Activated naive CD8-positive, alpha-beta T cell treated with anti-CD3 and anti-CD28 coated beads, Interleukin-2, amount 50 U/mL, for 24 hours (primary cell): ENCODE measurements around the gene CFAP20DC.

Source experiments
- ATAC-seq: fragments of 150-1000 bp; cut with Tn5 transposase; one replicate; pipeline ENCODE4 v1.10.0; 2021
- DNase-seq: peaks from one replicate; pipeline ENCODE4 v3.0.0; 2021
- H3K27ac Mint-ChIP-seq: one replicate; pipeline ENCODE4 v1.8.0; 2021; ENCODE audit warnings: mild to moderate bottlenecking, mixed read lengths
- H3K27me3 Mint-ChIP-seq: one replicate; pipeline ENCODE4 v1.8.0; 2021; ENCODE audit warnings: mixed read lengths
- H3K36me3 Mint-ChIP-seq: one replicate; pipeline ENCODE4 v1.8.0; 2021; ENCODE audit warnings: low read depth, mixed read lengths
- H3K4me1 Mint-ChIP-seq: one replicate; pipeline ENCODE4 v1.8.0; 2021; ENCODE audit warnings: mixed read lengths
- H3K4me3 Mint-ChIP-seq: one replicate; pipeline ENCODE4 v1.8.0; 2021; ENCODE audit warnings: mild to moderate bottlenecking, moderate library complexity, mixed read lengths
- H3K9me3 Mint-ChIP-seq: one replicate; pipeline ENCODE4 v1.8.0; 2021; ENCODE audit warnings: mixed read lengths

CFAP20DC gene

DNA sequence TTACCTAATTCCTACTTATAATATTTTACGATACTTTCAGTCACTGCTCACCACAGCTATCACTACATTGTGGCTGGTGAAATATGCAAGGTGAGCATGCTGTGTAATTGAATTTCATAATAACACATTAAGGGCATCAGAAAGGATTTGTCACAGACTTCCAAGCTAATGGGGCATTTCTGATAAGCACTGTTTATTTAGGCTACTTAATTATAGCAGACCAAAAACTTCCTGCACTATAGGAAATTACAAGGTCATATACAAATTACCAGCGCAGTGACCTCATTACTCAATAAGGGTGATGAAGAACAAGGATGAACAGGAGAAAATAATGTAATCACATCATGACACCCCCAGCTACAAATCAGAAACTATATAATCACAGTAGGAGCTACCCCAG is 294.7 kb downstream of the CFAP20DC start:
- no peak for ATAC-seq
- no peaks in the 10 kb centered on the region for H3K4me1 Mint-ChIP-seq
- no peaks in the 10 kb centered on the region for H3K9me3 Mint-ChIP-seq
- H3K27me3 Mint-ChIP-seq = no peaks in the 10 kb centered on the region
- no peak overlapping the region for H3K27ac Mint-ChIP-seq
- no peak for DNase-seq
- no peaks in the 10 kb centered on the region for H3K36me3 Mint-ChIP-seq
- no peak overlapping the region for H3K4me3 Mint-ChIP-seq

DNA sequence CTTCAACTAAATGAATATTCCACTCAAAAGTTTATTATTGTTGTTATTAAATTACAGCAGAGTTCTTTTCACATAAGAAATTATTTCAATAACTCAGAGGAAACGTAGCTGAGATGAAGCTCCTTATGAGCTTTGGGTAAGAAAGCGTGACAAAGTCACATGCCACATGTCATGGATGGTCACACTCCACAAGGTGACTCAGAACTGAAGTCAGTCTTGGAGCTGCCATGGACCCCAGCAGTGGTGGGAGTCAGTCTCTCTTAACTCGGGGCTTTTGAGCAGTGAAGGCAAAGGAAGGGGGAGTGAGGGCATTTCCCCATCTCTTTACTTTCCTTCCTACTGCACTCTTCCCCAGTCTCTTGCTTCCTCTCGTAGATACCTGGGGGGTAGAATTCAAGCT is 295.8 kb downstream of the CFAP20DC start:
- H3K9me3 Mint-ChIP-seq = no peaks in the 10 kb centered on the region
- H3K27me3 Mint-ChIP-seq = no peaks in the 10 kb centered on the region
- no peak for ATAC-seq

DNA sequence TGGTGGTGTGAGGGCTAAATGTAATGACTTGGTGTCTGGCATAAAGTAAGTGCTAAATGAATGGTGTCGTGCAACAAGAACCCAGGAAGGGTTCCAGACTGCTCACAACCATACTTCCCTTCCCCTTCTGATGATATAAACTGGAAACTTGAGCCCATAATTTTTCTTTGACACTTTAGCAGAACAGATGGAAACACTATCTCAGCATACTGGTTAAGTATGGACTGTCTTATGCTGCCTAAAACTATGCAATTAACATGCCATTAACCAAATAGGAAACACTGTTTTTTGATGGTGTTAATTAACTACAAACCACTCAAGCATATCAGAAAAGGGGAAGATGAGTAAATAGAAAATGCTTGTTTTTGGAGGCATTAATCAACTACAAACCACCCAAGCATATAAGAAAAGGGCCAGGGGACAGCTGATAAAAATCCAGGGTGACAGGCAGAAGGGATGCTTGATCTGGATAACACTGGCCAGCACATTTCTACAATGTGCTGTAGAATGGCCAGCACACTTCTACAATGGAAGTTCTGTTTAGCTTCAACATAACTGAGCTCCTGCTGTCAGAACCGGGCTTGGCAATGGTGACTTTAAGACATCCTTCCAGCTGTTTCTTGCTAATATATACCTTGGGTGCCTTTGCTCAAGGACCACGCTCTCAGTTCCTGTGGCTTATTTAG is 297.8 kb downstream of the CFAP20DC start:
- Mint-ChIP-seq H3K9me3 (no peaks in the 10 kb centered on the region), H3K27ac (no peak overlapping the region), H3K36me3 (no peaks in the 10 kb centered on the region), H3K27me3 (peaks cover 3% of the 10 kb centered on the region), H3K4me1 (no peaks in the 10 kb centered on the region), H3K4me3 (no peak overlapping the region)
- no peak for ATAC-seq
- no peak for DNase-seq

More for the DNA sequence above, 295.8 kb downstream of the CFAP20DC start:
- Mint-ChIP-seq H3K4me3 (no peak overlapping the region), H3K4me1 (no peaks in the 10 kb centered on the region), H3K36me3 (no peaks in the 10 kb centered on the region), H3K27ac (no peak overlapping the region)
- no peak for DNase-seq

DNA sequence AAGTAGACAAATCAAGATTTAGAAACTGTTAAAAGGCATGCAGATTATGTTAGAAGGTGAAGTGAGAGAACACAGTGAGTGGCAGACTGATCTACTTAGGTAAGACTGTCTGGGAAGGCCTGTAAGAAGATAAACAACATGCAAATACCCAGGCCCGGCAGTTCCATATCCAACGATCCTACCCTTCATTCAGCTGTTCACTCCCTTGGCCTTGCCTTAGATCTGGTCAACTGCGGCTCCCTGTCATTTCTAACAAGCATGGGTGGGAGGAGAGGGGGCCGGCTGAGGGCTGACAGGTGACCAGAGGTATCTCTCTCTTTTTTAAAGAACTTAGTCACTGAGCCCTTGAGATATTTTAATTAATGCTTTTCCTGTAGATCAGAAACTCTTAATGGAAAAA is 298.6 kb downstream of the CFAP20DC start:
- Mint-ChIP-seq H3K4me1 (no peaks in the 10 kb centered on the region), H3K36me3 (no peaks in the 10 kb centered on the region), H3K27me3 (peaks cover 3% of the 10 kb centered on the region), H3K4me3 (no peak overlapping the region), H3K27ac (no peak overlapping the region), H3K9me3 (no peaks in the 10 kb centered on the region)
- DNase-seq (no peak), ATAC-seq (no peak)

- Mint-ChIP-seq H3K4me1 (no peaks in the 10 kb centered on the region), H3K36me3 (no peaks in the 10 kb centered on the region), H3K27me3 (peaks cover 3% of the 10 kb centered on the region), H3K27ac (no peak overlapping the region), H3K9me3 (no peaks in the 10 kb centered on the region), H3K4me3 (no peak overlapping the region)
- ATAC-seq (no peak), DNase-seq (no peak)
These were observed 299.9 kb downstream of the CFAP20DC start for GRCh38 chr3:58749948-58750347.

- no peak for ATAC-seq
- Mint-ChIP-seq H3K36me3 (no peaks in the 10 kb centered on the region), H3K27me3 (peaks cover 3% of the 10 kb centered on the region), H3K9me3 (no peaks in the 10 kb centered on the region), H3K27ac (no peak overlapping the region), H3K4me3 (no peak overlapping the region), H3K4me1 (no peaks in the 10 kb centered on the region)
- DNase-seq = no peak
These were observed 301.8 kb downstream of the CFAP20DC start for GRCh38 chr3:58748024-58748423.

DNA sequence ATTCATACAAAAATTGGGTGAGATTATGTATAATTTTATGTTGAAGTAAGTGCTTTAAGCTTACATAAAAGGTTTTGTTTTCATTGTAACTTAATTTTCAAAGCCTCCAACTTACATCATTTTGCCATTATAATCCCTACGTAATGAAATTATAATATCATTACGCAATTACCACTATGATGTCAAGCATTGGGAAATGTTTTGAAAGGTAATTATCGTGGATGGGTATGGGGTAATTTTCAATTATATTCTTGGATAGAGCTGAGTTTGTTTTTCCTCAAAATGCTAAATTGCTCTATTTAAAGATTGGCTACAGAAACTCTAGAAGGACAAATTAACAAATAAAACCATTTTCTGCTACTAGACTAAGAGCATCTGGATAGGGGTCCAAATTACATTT is 303.1 kb downstream of the CFAP20DC start:
- ATAC-seq (no peak), DNase-seq (no peak)
- H3K4me3 Mint-ChIP-seq = no peak overlapping the region
- H3K9me3 Mint-ChIP-seq = no peaks in the 10 kb centered on the region
- H3K27ac Mint-ChIP-seq = no peak overlapping the region
- H3K4me1 Mint-ChIP-seq = no peaks in the 10 kb centered on the region
- H3K27me3 Mint-ChIP-seq = peaks cover 4% of the 10 kb centered on the region
- no peaks in the 10 kb centered on the region for H3K36me3 Mint-ChIP-seq

DNA sequence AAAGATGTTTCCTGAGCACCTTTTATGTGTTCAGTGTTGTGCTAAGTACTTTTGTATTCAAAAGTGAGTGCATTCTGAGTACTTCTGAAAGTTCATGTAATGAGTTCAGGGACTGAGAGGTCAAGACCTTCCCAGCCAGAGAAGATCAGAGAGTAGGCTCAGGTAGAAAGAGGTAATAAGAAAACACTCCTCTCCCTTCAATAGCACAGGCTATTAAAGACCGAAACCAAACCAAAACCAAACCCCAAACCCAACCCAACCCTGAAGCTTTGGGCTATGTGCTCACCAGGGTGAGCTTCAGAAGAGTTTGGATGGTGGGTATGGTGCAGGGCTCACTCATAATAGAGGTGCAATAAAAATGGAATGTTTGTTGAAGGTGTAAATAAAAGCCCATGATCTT is 306.5 kb downstream of the CFAP20DC start:
- Mint-ChIP-seq H3K27me3 (peaks cover 10% of the 10 kb centered on the region), H3K4me1 (no peaks in the 10 kb centered on the region), H3K9me3 (no peaks in the 10 kb centered on the region), H3K4me3 (no peak overlapping the region), H3K27ac (no peak overlapping the region), H3K36me3 (no peaks in the 10 kb centered on the region)
- DNase-seq = no peak
- ATAC-seq = no peak

DNA sequence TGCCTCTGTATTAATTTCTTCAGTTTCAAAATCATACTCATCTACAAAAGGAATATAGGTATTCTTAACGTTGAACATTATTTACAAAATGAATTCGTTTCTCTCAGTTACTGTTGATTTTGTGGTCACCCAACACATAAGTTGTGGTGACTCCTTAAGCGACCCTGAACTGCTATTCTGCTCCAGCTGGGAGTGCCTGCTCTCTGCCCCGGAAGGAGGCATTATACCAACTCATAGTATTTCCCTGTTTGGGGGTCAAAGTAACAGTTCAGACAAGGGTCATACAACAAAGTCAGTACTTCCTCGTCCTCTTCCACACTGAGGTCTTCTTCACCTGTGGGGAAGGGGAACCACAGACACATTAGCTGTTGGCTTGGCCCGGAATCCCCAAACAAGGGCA is 307.6 kb downstream of the CFAP20DC start:
- no peaks in the 10 kb centered on the region for H3K36me3 Mint-ChIP-seq
- no peak overlapping the region for H3K4me3 Mint-ChIP-seq
- H3K4me1 Mint-ChIP-seq = no peaks in the 10 kb centered on the region
- peaks cover 8% of the 10 kb centered on the region for H3K27me3 Mint-ChIP-seq
- no peak for ATAC-seq
- no peak overlapping the region for H3K27ac Mint-ChIP-seq
- no peak for DNase-seq
- no peaks in the 10 kb centered on the region for H3K9me3 Mint-ChIP-seq

DNA sequence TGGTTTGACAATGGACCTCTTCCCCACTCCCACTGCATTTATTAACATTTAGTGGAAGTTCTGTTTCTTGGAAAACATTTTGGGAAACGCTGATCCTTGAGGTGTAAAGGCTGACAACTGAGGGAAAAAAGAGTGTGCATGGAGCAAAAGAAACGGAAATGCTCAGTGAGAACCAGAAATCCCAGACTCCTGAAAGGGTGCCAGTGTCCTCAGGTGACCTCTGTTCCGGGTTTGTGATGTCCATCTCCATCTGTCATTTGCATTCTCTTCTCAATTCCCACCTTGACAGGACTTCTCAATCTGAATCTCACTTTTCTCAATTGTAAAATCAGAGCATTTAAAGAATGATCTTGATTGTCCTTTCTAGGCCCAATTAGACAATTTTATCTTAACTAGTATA is 312.2 kb downstream of the CFAP20DC start:
- no peaks in the 10 kb centered on the region for H3K4me1 Mint-ChIP-seq
- no peak for ATAC-seq
- no peak overlapping the region for H3K4me3 Mint-ChIP-seq
- DNase-seq = no peak
- no peaks in the 10 kb centered on the region for H3K9me3 Mint-ChIP-seq
- peaks cover 8% of the 10 kb centered on the region for H3K27me3 Mint-ChIP-seq
- H3K36me3 Mint-ChIP-seq = no peaks in the 10 kb centered on the region
- H3K27ac Mint-ChIP-seq = no peak overlapping the region

- Mint-ChIP-seq H3K4me1 (no peaks in the 10 kb centered on the region), H3K27me3 (no peaks in the 10 kb centered on the region), H3K27ac (no peak overlapping the region), H3K9me3 (no peaks in the 10 kb centered on the region), H3K36me3 (no peaks in the 10 kb centered on the region), H3K4me3 (no peak overlapping the region)
- DNase-seq = no peak
- no peak for ATAC-seq
These were observed 318.2 kb downstream of the CFAP20DC start for GRCh38 chr3:58731673-58732072.

DNA sequence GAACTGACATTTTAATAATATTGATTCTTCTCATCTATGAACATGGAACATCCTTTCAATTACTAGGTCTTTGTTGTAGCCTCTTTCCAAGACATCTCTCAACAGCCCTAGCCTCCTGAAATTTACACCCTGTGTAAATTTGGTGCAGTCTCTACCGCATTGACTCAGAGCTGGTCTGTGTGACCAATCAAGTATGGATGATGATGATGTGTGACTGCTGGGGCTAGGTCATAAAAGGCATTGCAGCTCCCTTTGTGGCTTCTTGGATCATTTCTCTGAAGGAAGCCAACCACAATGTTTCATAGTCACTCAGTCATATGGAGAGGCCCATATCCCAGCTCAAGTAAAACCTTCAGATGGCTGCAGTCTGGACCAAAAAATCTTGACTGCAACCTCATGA is 321.1 kb downstream of the CFAP20DC start:
- no peak for DNase-seq
- Mint-ChIP-seq H3K27me3 (no peaks in the 10 kb centered on the region), H3K27ac (no peak overlapping the region), H3K9me3 (no peaks in the 10 kb centered on the region), H3K4me1 (no peaks in the 10 kb centered on the region), H3K4me3 (no peak overlapping the region), H3K36me3 (no peaks in the 10 kb centered on the region)
- ATAC-seq = no peak

DNA sequence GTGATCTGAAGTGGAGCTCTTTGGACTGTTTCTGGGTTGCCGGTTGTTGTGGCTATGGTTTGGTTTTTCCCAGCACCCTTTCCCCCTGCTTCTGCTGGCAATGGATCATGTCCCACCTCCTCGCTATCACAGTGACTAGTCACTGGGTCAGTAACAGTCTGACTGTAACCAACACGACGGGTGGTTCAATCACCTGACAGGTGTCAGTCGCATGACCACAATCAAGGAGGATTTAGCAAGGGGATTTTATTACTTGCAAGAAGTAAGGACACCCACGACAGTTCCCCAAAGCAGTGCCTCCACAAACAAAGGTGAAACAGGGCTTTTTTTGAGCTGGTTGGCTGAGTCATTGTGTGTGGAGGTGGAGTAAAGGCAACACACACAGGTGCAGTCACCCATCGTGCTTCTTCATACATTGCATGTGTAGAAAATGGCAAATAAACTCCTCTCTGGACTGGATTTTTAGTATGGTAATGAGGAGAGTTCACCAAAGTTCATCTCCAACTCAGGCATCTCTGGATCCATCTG is 324.4 kb downstream of the CFAP20DC start:
- no peak for DNase-seq
- H3K27me3 Mint-ChIP-seq = no peaks in the 10 kb centered on the region
- no peaks in the 10 kb centered on the region for H3K36me3 Mint-ChIP-seq
- H3K4me1 Mint-ChIP-seq = no peaks in the 10 kb centered on the region
- ATAC-seq = no peak
- H3K9me3 Mint-ChIP-seq = no peaks in the 10 kb centered on the region
- no peak overlapping the region for H3K27ac Mint-ChIP-seq
- no peak overlapping the region for H3K4me3 Mint-ChIP-seq

GRCh38 chr3:58724336-58724735 is 325.5 kb downstream of the CFAP20DC start:
- H3K36me3 Mint-ChIP-seq = no peaks in the 10 kb centered on the region
- ATAC-seq = no peak

DNA sequence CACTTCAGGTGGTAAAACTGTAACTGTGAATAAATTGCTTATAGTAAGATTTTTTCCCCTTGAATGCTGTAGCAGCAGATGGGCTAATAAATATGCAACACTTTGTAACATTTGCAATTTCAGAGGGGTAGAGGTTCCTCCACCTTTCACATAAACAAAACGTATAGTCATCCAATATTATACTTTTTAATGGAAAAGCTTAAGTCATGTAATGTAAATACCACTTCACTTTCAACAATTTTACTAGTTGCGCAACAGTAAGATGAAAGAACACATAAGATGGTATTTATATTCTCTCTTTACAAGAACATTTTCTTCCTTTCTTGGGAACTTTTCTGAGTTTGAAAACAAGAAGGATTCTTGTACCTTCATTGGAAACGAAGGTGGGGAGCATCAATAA is 326.7 kb downstream of the CFAP20DC start:
- no peaks in the 10 kb centered on the region for H3K9me3 Mint-ChIP-seq
- no peaks in the 10 kb centered on the region for H3K36me3 Mint-ChIP-seq
- DNase-seq (no peak), ATAC-seq (no peak)
- H3K4me1 Mint-ChIP-seq = no peaks in the 10 kb centered on the region
- H3K27ac Mint-ChIP-seq = no peak overlapping the region
- no peaks in the 10 kb centered on the region for H3K27me3 Mint-ChIP-seq
- H3K4me3 Mint-ChIP-seq = no peak overlapping the region

More at GRCh38 chr3:58724336-58724735, 325.5 kb downstream of the CFAP20DC start:
- H3K4me1 Mint-ChIP-seq = no peaks in the 10 kb centered on the region
- no peak overlapping the region for H3K4me3 Mint-ChIP-seq
- no peak for DNase-seq
- H3K9me3 Mint-ChIP-seq = no peaks in the 10 kb centered on the region
- no peak overlapping the region for H3K27ac Mint-ChIP-seq
- no peaks in the 10 kb centered on the region for H3K27me3 Mint-ChIP-seq

DNA sequence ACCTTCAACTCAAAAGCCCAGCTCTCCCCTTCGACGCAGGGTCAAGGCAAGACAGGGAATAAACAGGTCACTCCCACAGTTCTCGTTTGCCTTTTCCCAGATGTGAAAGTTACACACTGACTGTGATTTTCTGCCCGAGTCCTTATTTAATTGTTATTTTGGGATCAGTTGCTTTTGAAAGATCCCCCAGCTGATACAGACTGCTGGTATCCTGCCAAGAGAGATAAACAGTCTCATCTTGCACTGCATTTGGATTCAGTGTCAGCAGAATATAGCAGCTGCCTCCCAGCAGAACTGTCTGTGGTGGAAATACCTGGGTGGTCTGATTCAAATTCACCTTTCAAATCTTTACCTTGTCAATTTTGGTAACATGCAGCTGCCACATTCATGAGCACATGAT is 327.3 kb downstream of the CFAP20DC start:
- no peak overlapping the region for H3K4me3 Mint-ChIP-seq
- DNase-seq = no peak
- H3K27ac Mint-ChIP-seq = no peak overlapping the region
- no peaks in the 10 kb centered on the region for H3K4me1 Mint-ChIP-seq
- ATAC-seq = no peak
- no peaks in the 10 kb centered on the region for H3K9me3 Mint-ChIP-seq
- H3K27me3 Mint-ChIP-seq = no peaks in the 10 kb centered on the region
- H3K36me3 Mint-ChIP-seq = no peaks in the 10 kb centered on the region
